ENCODE data around the gene KIAA0513.
"Not testable (repeated sequence)": the region's sequence is repeated elsewhere in the genome, so short reads cannot be mapped to it uniquely, and the experiment has no call there.

Gene KIAA0513

GRCh38 chr16:85111184-85111583 is 83.6 kb downstream of the KIAA0513 start:
- no peak for DNase-seq (ENCODE audit: low read depth, low spot score)

- no peak for DNase-seq (ENCODE audit: low read depth, low spot score)
These were observed 84.8 kb downstream of the KIAA0513 start, which contains the start of gene CIBAR2 for GRCh38 chr16:85112364-85112763. TSS of gene CIBAR2 (minus strand) at chr16:85112472. CDS start at chr16:85112352, 120 bp downstream.

GRCh38 chr16:85113168-85113733 is 85.7 kb downstream of the KIAA0513 start:
- no peak for DNase-seq (ENCODE audit: low read depth, low spot score)

- DNase-seq (ENCODE audit: low read depth, low spot score): no peak
These were observed 86.3 kb downstream of the KIAA0513 start for GRCh38 chr16:85113913-85114312.

- peak; percentile 91 for DNase-seq (ENCODE audit: low read depth, low spot score)
These were observed 87.4 kb downstream of the KIAA0513 start for GRCh38 chr16:85114909-85115567.

GRCh38 chr16:85117418-85117817 is 89.8 kb downstream of the KIAA0513 start:
- no peak for DNase-seq (ENCODE audit: low read depth, low spot score)

- no peak for DNase-seq (ENCODE audit: low read depth, low spot score)
These were observed 92.4 kb downstream of the KIAA0513 start for GRCh38 chr16:85120006-85120340.

GRCh38 chr16:85123441-85123840 is 95.8 kb downstream of the KIAA0513 start:
- DNase-seq (ENCODE audit: low read depth, low spot score): not testable (repeated sequence)

- peak; percentile 87 for DNase-seq (ENCODE audit: low read depth, low spot score)
These were observed 96.5 kb downstream of the KIAA0513 start for GRCh38 chr16:85123891-85124635.

- no peak for DNase-seq (ENCODE audit: low read depth, low spot score)
These were observed 97.2 kb downstream of the KIAA0513 start for GRCh38 chr16:85124636-85125346.

GRCh38 chr16:85125570-85126393 is 98.2 kb downstream of the KIAA0513 start:
- DNase-seq (ENCODE audit: low read depth, low spot score): no peak

GRCh38 chr16:85126394-85126704 is 98.8 kb downstream of the KIAA0513 start:
- DNase-seq (ENCODE audit: low read depth, low spot score): no peak

- DNase-seq (ENCODE audit: low read depth, low spot score): peak; percentile 93
These were observed 99.2 kb downstream of the KIAA0513 start for GRCh38 chr16:85126705-85127378.

GRCh38 chr16:85127379-85127723 is 99.8 kb downstream of the KIAA0513 start:
- DNase-seq (ENCODE audit: low read depth, low spot score): no peak

- DNase-seq (ENCODE audit: low read depth, low spot score): no peak
These were observed 100.7 kb downstream of the KIAA0513 start for GRCh38 chr16:85128079-85128837.

GRCh38 chr16:85129876-85130704 is 102.5 kb downstream of the KIAA0513 start:
- DNase-seq (ENCODE audit: low read depth, low spot score): peak; percentile 75

- DNase-seq (ENCODE audit: low read depth, low spot score): no peak
These were observed 103.1 kb downstream of the KIAA0513 start for GRCh38 chr16:85130705-85131028.

GRCh38 chr16:85132456-85133289 is 105.1 kb downstream of the KIAA0513 start:
- no peak for DNase-seq (ENCODE audit: low read depth, low spot score)

GRCh38 chr16:85133290-85133599 is 105.7 kb downstream of the KIAA0513 start:
- DNase-seq (ENCODE audit: low read depth, low spot score): no peak
